ENCODE data around the gene KRT84. TPM values are rescaled to one million over a fixed set of nuclear protein-coding genes. Genes with fewer than 3 reads are reported as not detected.
"Not testable (repeated sequence)": the region's sequence is repeated elsewhere in the genome, so short reads cannot be mapped to it uniquely, and the experiment has no call there.

The KRT84 gene
- total RNA-seq, 5 donors from 2014 or later (not counting 1 experiment from before 2014, with no cell fraction given) = not detected

- DNase-seq; H3K4me1 Mint-ChIP-seq; POLR2A ChIA-PET; H3K4me1 ChIP-seq (ENCODE audit: control insufficient read depth in 1 of 2, extremely low read depth in 1 of 2, insufficient read depth in 2 of 2, low read length in 2 of 2); H3K36me3 ChIP-seq (ENCODE audit: control insufficient read depth in 2 of 2, extremely low read depth in 1 of 2, insufficient read depth in 1 of 2, low read length in 1 of 2); ATAC-seq (replicated peaks in 1 of 4); H3K36me3 Mint-ChIP-seq; H3K27ac Mint-ChIP-seq; H3K9me3 Mint-ChIP-seq; H3K4me3 Mint-ChIP-seq; H3K9me3 ChIP-seq; H3K4me3 ChIP-seq (ENCODE audit: control insufficient read depth in 1 of 2, extremely low read depth in 1 of 2, low read length in 1 of 2); H3K27ac ChIP-seq (ENCODE audit: low read length): not testable (repeated sequence)
- 100% methylated on average over 2 of the region's 8 CpGs for WGBS (ENCODE audit: insufficient coverage)
- H3K27me3 Mint-ChIP-seq = peaks cover 0 to 14% of the 10 kb centered on the region in 2 donors
- peaks cover 0 to 26% of the 10 kb centered on the region in 2 experiments for H3K27me3 ChIP-seq (replicated peaks in 1 of 2; ENCODE audit: control insufficient read depth in 2 of 2, extremely low read depth in 1 of 2, insufficient read depth in 2 of 2, low read length in 1 of 2)
- CTCF ChIA-PET = interaction anchor here in 1 of 2 donors (1.4 kb wide), 1 partner anchor 17 kb away, joined by 6 read pairs; no protein-coding TSS in a partner anchor
These were observed 40.4 kb downstream of the KRT84 start for GRCh38 chr12:52345041-52345440.

- no peaks in the 10 kb centered on the region for H3K9me3 Mint-ChIP-seq
- no peak overlapping the region for H3K27ac Mint-ChIP-seq
- H3K36me3 Mint-ChIP-seq = no peaks in the 10 kb centered on the region
- Histone ChIP-seq H3K9me3 (no peaks in the 10 kb centered on the region), H3K27ac (ENCODE audit: low read length) (no peak overlapping the region), H3K4me1 (ENCODE audit: control insufficient read depth in 1 of 2, extremely low read depth in 1 of 2, insufficient read depth in 2 of 2, low read length in 2 of 2) (no peaks in the 10 kb centered on the region), H3K4me3 (ENCODE audit: control insufficient read depth in 1 of 2, extremely low read depth in 1 of 2, low read length in 1 of 2) (no peak overlapping the region), H3K27me3 (replicated peaks in 1 of 2; ENCODE audit: control insufficient read depth in 2 of 2, extremely low read depth in 1 of 2, insufficient read depth in 2 of 2, low read length in 1 of 2) (peaks cover 0 to 24% of the 10 kb centered on the region in 2 experiments), H3K36me3 (ENCODE audit: control insufficient read depth in 2 of 2, extremely low read depth in 1 of 2, insufficient read depth in 1 of 2, low read length in 1 of 2) (no peaks in the 10 kb centered on the region)
- ATAC-seq (replicated peaks in 1 of 4) (no peak), DNase-seq (no peak)
- no peak overlapping the region for H3K4me3 Mint-ChIP-seq
- peaks cover 0 to under 1% (median under 1%) of the 10 kb centered on the region in 3 donors for H3K4me1 Mint-ChIP-seq
- ChIA-PET POLR2A (no interaction called here), CTCF (interaction anchor here in 1 of 2 donors (1.4 kb wide), 1 partner anchor 16 kb away, joined by 6 read pairs; no protein-coding TSS in a partner anchor)
- H3K27me3 Mint-ChIP-seq = peaks cover 0 to 9% of the 10 kb centered on the region in 2 donors
- 94% methylated on average over 10 of the region's 12 CpGs for WGBS (ENCODE audit: insufficient coverage)
These were observed 41.3 kb downstream of the KRT84 start for GRCh38 chr12:52344111-52344510.

DNA sequence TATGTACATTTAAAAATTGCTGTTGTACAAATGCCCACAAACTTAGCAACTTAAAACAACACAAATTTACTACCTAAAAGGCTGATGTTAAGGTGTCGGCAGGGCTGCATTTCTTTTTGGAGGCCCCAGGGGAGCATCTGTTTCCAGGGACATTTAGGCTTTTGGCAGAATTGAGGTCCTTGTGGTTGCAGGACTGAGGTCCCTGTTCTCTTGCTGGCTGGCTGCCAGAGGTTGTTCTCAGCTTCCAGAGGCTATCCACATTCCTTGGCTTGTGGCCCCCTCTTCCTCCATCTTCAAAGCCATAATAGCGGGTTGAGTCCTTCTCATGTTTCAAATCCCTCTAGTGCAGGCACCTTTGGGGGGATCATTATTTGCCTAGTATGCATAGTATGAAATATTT is 41.9 kb downstream of the KRT84 start:
- POLR2A ChIA-PET = no interaction called here
- H3K9me3 Mint-ChIP-seq = no peaks in the 10 kb centered on the region
- no peak overlapping the region for H3K4me3 Mint-ChIP-seq
- H3K36me3 Mint-ChIP-seq = no peaks in the 10 kb centered on the region
- CTCF ChIA-PET = no interaction called here
- H3K36me3 ChIP-seq (ENCODE audit: control insufficient read depth in 2 of 2, extremely low read depth in 1 of 2, insufficient read depth in 1 of 2, low read length in 1 of 2) = no peaks in the 10 kb centered on the region
- peaks cover 4 to 11% of the 10 kb centered on the region in 2 donors for H3K27me3 Mint-ChIP-seq
- H3K4me1 ChIP-seq (ENCODE audit: control insufficient read depth in 1 of 2, extremely low read depth in 1 of 2, insufficient read depth in 2 of 2, low read length in 2 of 2) = no peaks in the 10 kb centered on the region
- no peak overlapping the region for H3K4me3 ChIP-seq (ENCODE audit: control insufficient read depth in 1 of 2, extremely low read depth in 1 of 2, low read length in 1 of 2)
- WGBS (ENCODE audit: insufficient coverage) = no CpG with 5 or more reads among the region's 2 CpGs
- H3K27ac ChIP-seq (ENCODE audit: low read length) = no peak overlapping the region
- peaks cover 0 to 24% of the 10 kb centered on the region in 2 experiments for H3K27me3 ChIP-seq (replicated peaks in 1 of 2; ENCODE audit: control insufficient read depth in 2 of 2, extremely low read depth in 1 of 2, insufficient read depth in 2 of 2, low read length in 1 of 2)
- ATAC-seq (replicated peaks in 1 of 4) (no peak), DNase-seq (no peak)
- no peaks in the 10 kb centered on the region for H3K4me1 Mint-ChIP-seq
- no peak overlapping the region for H3K27ac Mint-ChIP-seq
- H3K9me3 ChIP-seq = no peaks in the 10 kb centered on the region

DNA sequence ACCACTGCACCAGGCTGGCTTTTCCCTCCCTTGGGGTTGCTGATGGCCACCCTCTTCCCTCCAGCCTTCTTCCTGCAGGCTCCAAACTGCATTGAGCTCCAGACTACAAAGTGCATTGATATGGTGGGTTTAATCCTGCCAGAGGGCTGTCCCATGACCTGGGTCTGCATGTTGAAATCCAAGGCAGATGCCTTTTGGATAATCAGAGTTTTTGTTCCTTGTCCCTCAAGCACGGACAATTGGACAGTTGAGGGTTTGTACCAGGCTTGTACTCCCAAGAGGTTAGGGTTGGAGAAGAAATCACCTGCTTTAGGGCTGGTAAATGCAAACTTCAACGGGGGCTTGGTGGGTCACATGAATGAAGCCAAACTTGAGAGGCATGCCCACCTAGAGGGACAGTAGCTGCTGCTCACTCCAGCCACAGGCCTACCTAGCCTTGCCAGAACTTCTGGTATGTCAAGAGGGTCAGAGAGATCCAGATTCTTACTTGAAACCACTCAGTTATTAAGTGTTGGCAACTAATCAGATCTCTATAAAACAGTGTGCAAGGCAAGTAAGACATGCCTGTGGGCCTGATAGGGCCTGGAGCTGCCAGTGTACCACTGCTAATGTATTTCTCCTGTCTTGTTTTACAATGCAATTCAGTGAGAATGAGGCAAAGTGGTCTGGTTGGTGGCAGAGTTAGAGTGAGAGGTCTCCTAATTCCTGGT is 42.5 kb downstream of the KRT84 start:
- no peak for DNase-seq
- CTCF ChIA-PET = interaction anchor here in 1 of 2 donors (1.0 kb wide), 1 partner anchor 15 kb away, joined by 3 read pairs; no protein-coding TSS in a partner anchor

DNA sequence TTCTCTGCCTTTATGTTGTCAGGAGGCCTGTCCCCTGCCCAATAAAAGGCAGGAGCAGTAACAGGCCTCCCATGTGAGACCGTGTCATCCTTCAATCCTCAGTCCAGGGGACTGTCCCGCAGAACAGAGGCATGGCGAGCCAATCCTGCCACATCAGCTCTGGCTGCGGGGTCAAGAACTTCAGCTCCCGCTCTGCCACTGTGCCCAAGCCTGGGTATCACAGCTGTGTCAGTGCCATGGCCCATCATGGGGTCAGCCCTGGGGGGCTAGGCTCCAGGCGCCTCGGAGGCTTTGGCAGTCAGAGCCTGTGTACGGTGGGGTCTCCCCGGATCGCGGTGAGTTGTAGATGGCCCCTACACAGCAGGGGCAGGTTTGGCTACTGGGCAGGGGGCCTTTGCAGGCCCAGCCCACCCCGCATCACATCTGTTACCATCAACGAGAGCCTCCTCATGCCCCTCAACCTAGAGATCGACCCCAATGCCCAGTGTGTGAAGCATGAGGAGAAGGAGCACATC is 44.3 kb downstream of the KRT84 start:
- Mint-ChIP-seq H3K9me3 (peaks cover 3 to 6% (median 4%) of the 10 kb centered on the region in 3 donors), H3K27ac (no peak overlapping the region), H3K4me3 (no peak overlapping the region), H3K36me3 (no peaks in the 10 kb centered on the region), H3K27me3 (peaks cover 5 to 9% of the 10 kb centered on the region in 2 donors), H3K4me1 (no peaks in the 10 kb centered on the region)
- Histone ChIP-seq H3K9me3 (no peaks in the 10 kb centered on the region), H3K36me3 (ENCODE audit: control insufficient read depth in 2 of 2, extremely low read depth in 1 of 2, insufficient read depth in 1 of 2, low read length in 1 of 2) (no peaks in the 10 kb centered on the region), H3K4me1 (ENCODE audit: control insufficient read depth in 1 of 2, extremely low read depth in 1 of 2, insufficient read depth in 2 of 2, low read length in 2 of 2) (no peaks in the 10 kb centered on the region), H3K27me3 (replicated peaks in 1 of 2; ENCODE audit: control insufficient read depth in 2 of 2, extremely low read depth in 1 of 2, insufficient read depth in 2 of 2, low read length in 1 of 2) (peaks cover 0 to 18% of the 10 kb centered on the region in 2 experiments), H3K4me3 (ENCODE audit: control insufficient read depth in 1 of 2, extremely low read depth in 1 of 2, low read length in 1 of 2) (no peak overlapping the region), H3K27ac (ENCODE audit: low read length) (no peak overlapping the region)
- CTCF ChIA-PET = no interaction called here
- 90% methylated on average over 7 of the region's 14 CpGs for WGBS (ENCODE audit: insufficient coverage)
- ATAC-seq (replicated peaks in 1 of 4) = no peak
- DNase-seq = no peak
- POLR2A ChIA-PET = no interaction called here

More for the DNA sequence above, 42.5 kb downstream of the KRT84 start:
- Histone ChIP-seq H3K27me3 (replicated peaks in 1 of 2; ENCODE audit: control insufficient read depth in 2 of 2, extremely low read depth in 1 of 2, insufficient read depth in 2 of 2, low read length in 1 of 2) (peaks cover 0 to 19% of the 10 kb centered on the region in 2 experiments), H3K36me3 (ENCODE audit: control insufficient read depth in 2 of 2, extremely low read depth in 1 of 2, insufficient read depth in 1 of 2, low read length in 1 of 2) (no peaks in the 10 kb centered on the region), H3K27ac (ENCODE audit: low read length) (no peak overlapping the region), H3K9me3 (no peaks in the 10 kb centered on the region), H3K4me3 (ENCODE audit: control insufficient read depth in 1 of 2, extremely low read depth in 1 of 2, low read length in 1 of 2) (no peak overlapping the region), H3K4me1 (ENCODE audit: control insufficient read depth in 1 of 2, extremely low read depth in 1 of 2, insufficient read depth in 2 of 2, low read length in 2 of 2) (no peaks in the 10 kb centered on the region)
- no peak for ATAC-seq (replicated peaks in 1 of 4)
- H3K4me3 Mint-ChIP-seq = no peak overlapping the region
- H3K9me3 Mint-ChIP-seq = no peaks in the 10 kb centered on the region
- peaks cover 5 to 12% of the 10 kb centered on the region in 2 donors for H3K27me3 Mint-ChIP-seq
- no peaks in the 10 kb centered on the region for H3K4me1 Mint-ChIP-seq
- POLR2A ChIA-PET = no interaction called here
- no peaks in the 10 kb centered on the region for H3K36me3 Mint-ChIP-seq
- WGBS (ENCODE audit: insufficient coverage) = 72% methylated on average over 2 of the region's 2 CpGs
- H3K27ac Mint-ChIP-seq = no peak overlapping the region

- no peaks in the 10 kb centered on the region for H3K4me1 Mint-ChIP-seq
- no peak for DNase-seq
These were observed 47.1 kb downstream of the KRT84 start for GRCh38 chr12:52338241-52338960.

More at GRCh38 chr12:52338241-52338960, 47.1 kb downstream of the KRT84 start:
- Mint-ChIP-seq H3K36me3 (no peaks in the 10 kb centered on the region), H3K4me3 (no peak overlapping the region), H3K27me3 (peaks cover 11 to 15% of the 10 kb centered on the region in 2 donors), H3K27ac (no peak overlapping the region), H3K9me3 (peaks cover 3 to 6% (median 4%) of the 10 kb centered on the region in 3 donors)
- WGBS (ENCODE audit: insufficient coverage) = 64% methylated on average over 10 of the region's 10 CpGs
- Histone ChIP-seq H3K4me3 (ENCODE audit: control insufficient read depth in 1 of 2, extremely low read depth in 1 of 2, low read length in 1 of 2) (no peak overlapping the region), H3K27ac (ENCODE audit: low read length) (no peak overlapping the region), H3K36me3 (ENCODE audit: control insufficient read depth in 2 of 2, extremely low read depth in 1 of 2, insufficient read depth in 1 of 2, low read length in 1 of 2) (no peaks in the 10 kb centered on the region), H3K9me3 (no peaks in the 10 kb centered on the region), H3K4me1 (ENCODE audit: control insufficient read depth in 1 of 2, extremely low read depth in 1 of 2, insufficient read depth in 2 of 2, low read length in 2 of 2) (no peaks in the 10 kb centered on the region), H3K27me3 (replicated peaks in 1 of 2; ENCODE audit: control insufficient read depth in 2 of 2, extremely low read depth in 1 of 2, insufficient read depth in 2 of 2, low read length in 1 of 2) (peaks cover 0 to 17% of the 10 kb centered on the region in 2 experiments)
- ATAC-seq (replicated peaks in 1 of 4) = no peak
- CTCF ChIA-PET = no interaction called here
- POLR2A ChIA-PET = no interaction called here

All from T-cell (primary cell).